BJ (cell line): ENCODE measurements around the gene CDC14A. TPM values are rescaled to one million over a fixed set of nuclear protein-coding genes. Genes with fewer than 3 reads are reported as not detected.

ENCODE experiments used
- CTCF ChIA-PET: fragments of 350-600 bp; formaldehyde crosslinking; extraction: SDS; loops from one replicate; lab custom pipeline; 2021; ENCODE audit warnings: antibody characterized with exemption, inconsistent platforms; lab: Yijun Ruan, JAX
- POLR2A ChIA-PET: fragments of 300-600 bp; sonication (Branson Sonifier 250); formaldehyde crosslinking; extraction: SDS; loops from one replicate; lab custom pipeline; 2021; ENCODE audit warnings: antibody characterized with exemption; lab: Charles Lee
- DNase-seq: peaks from one replicate; pipeline ENCODE4 v3.0.0-alpha.2; 2011; ENCODE audit warnings: low read depth
- H3K27me3 ChIP-seq: 2 replicates; pipeline ENCODE4 v1.6.0; 2011; ENCODE audit warnings: low read length; ENCODE audit not compliant: control insufficient read depth, insufficient read depth
- H3K36me3 ChIP-seq: 2 replicates; pipeline ENCODE4 v1.5.1; 2011; ENCODE audit warnings: low read length; ENCODE audit not compliant: control insufficient read depth, insufficient read depth
- H3K4me3 ChIP-seq: 2 replicates; pipeline ENCODE4 v1.5.1; 2011; ENCODE audit warnings: low read depth, mild to moderate bottlenecking, control low read depth, low read length
- CTCF ChIP-seq: IDR thresholded peaks from 2 replicates; pipeline ENCODE4 v1.5.1; 2011; ENCODE audit warnings: low read depth, mild to moderate bottlenecking, control low read depth, inconsistent platforms, low read length, moderate library complexity; ENCODE audit not compliant: insufficient read depth
- polyA plus RNA-seq: library from polyadenylated mRNA; depleted of rRNA; stranded (reverse); fragments of >200 nt; gene quantifications from 2 replicates; pipeline ENCODE4 v1.2.3, GENCODE V29; 2011

CDC14A gene
- polyA plus RNA-seq, 1 experiment, result 1.6 TPM

GRCh38 chr1:100340494-100340893 lies 11.8 kb upstream of the CDC14A start:
- Histone ChIP-seq H3K4me3 (no peak overlapping the region), H3K36me3 (no peaks in the 10 kb centered on the region), H3K27me3 (no peaks in the 10 kb centered on the region)
- ChIA-PET POLR2A (no interaction called here), CTCF (no interaction called here)
- TF ChIP-seq CTCF, result no peak
- no peak for DNase-seq

DNA sequence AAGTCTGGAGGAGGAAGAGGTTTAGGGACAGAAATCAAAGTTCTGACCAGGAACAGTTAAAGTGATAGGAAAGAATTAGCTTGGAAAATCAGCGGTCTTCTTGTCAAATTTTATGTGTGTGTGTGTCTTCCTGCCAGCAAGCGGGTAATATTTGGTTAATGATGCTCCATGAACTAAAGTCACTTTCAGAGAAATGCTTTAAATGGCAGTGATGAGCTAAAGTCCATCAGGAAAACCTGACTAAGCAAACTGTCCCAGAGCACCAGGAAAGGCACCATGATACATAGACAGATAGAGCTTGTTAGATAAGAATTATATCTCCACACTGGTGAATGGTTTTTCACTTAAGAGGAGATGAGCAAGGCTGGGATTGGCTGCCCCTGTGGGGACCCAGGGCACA lies 10.0 kb upstream of the CDC14A start:
- ChIA-PET POLR2A (no interaction called here), CTCF (no interaction called here)
- TF ChIP-seq CTCF, result no peak
- no peak for DNase-seq
- Histone ChIP-seq H3K4me3 (no peak overlapping the region), H3K27me3 (no peaks in the 10 kb centered on the region), H3K36me3 (no peaks in the 10 kb centered on the region)

DNA sequence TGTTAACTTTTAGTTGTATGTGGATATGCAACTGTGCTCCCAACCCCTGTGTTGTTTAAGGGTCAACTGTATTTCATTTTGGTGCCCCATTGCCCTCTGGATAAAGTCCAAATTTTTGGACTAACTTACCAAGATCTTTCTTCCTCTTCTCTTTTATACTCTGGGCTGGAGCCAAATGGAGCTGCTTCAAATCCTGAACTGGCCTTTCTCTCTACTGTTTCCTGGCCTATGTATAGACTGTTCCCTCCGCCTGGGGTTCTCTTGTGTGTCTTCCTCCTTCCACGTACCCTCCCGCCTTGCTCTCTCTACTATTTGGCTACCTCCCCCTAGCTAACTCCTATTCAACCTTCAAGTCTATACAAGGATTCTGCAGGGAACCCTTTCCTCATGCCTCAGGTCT lies 8.4 kb upstream of the CDC14A start:
- Histone ChIP-seq H3K4me3 (no peak overlapping the region), H3K27me3 (no peaks in the 10 kb centered on the region), H3K36me3 (no peaks in the 10 kb centered on the region)
- no peak for TF ChIP-seq CTCF
- ChIA-PET CTCF (no interaction called here), POLR2A (no interaction called here)
- DNase-seq, result no peak

DNA sequence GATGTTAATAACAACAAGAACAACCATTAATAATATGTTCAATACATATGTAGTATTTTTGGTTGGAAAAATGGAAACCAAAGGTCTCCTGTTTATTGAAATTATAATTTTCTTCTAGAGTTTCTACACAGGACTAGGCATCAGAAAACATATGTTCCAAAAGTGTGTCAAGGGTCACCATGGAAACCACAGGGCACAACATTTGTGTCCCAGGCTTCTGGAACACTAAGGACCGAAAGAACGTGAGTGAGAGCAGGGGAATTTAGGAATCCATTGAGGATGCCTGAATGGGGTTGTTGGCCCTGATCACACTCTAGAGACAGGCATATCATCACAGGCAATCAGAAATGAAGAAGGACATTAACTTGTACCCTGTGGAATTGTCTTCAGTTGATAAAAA lies 7.5 kb upstream of the CDC14A start:
- CTCF ChIA-PET, result no interaction called here
- no peaks in the 10 kb centered on the region for H3K27me3 ChIP-seq
- no peak for DNase-seq
- no peak overlapping the region for H3K4me3 ChIP-seq
- TF ChIP-seq CTCF, result no peak
- POLR2A ChIA-PET, result no interaction called here
- H3K36me3 ChIP-seq, result no peaks in the 10 kb centered on the region

DNA sequence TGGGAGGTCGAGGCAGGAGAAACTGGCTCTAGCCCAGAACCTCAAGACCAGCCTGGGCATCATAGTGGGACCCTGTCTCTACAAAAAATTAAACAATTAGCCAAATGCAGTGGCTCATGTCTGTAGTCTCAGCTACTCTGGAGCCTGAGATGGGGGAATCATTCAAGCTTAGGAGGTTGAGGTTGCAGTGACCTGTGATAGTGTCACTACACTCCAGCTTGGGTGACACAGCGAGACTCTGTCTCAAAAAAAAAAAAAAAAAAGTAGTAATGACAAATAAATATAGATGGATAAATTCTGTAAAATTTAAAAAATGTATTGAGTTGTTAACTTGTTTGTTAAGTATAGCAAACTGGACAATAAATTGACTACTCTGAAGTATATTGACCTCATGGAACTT lies 5.9 kb upstream of the CDC14A start:
- DNase-seq, result no peak
- TF ChIP-seq CTCF, result no peak
- Histone ChIP-seq H3K4me3 (no peak overlapping the region), H3K27me3 (no peaks in the 10 kb centered on the region), H3K36me3 (no peaks in the 10 kb centered on the region)
- CTCF ChIA-PET, result no interaction called here
- POLR2A ChIA-PET, result no interaction called here
